Upper lobe of left lung (tissue), 6 donors: Measurements from ENCODE around the gene OCSTAMP. TPM values are rescaled to one million over a fixed set of nuclear protein-coding genes. Genes with fewer than 3 reads are reported as not detected.

Experiments
- ATAC-seq, 2 donors: fragments of 200-7000 bp; cut with Tn5 transposase; one replicate each; pipeline ENCODE4 v1.9.1; 2022; ENCODE audit warnings: mild to moderate bottlenecking in 2 of 2, moderate library complexity in 2 of 2; ENCODE audit not compliant: low FRiP score in 2 of 2
- DNase-seq, 2 donors: peaks; one replicate each; pipeline ENCODE4 v3.0.0-alpha.2; 2019 to 2020
- H3K27ac ChIP-seq, 4 donors: fragments of 200-600 bp; sonication (generic); one replicate each; pipeline ENCODE4 v1.5.1; 2016 to 2019
- H3K27me3 ChIP-seq, 4 donors: fragments of 200-600 bp; sonication (generic); one replicate each; pipeline ENCODE4 v1.5.1; 2017 to 2019
- H3K36me3 ChIP-seq, 4 donors: fragments of 200-600 bp; sonication (generic); one replicate each; pipeline ENCODE4 v1.5.1; 2016 to 2019
- H3K4me1 ChIP-seq, 4 donors: fragments of 200-600 bp; sonication (generic); one replicate each; pipeline ENCODE4 v1.5.1; 2018 to 2019
- H3K4me3 ChIP-seq, 4 donors: fragments of 200-600 bp; sonication (generic); one replicate each; pipeline ENCODE4 v1.5.1; 2017 to 2019; ENCODE audit warnings: mild to moderate bottlenecking in 2 of 4, moderate library complexity in 1 of 4
- H3K9me3 ChIP-seq, 4 donors: fragments of 200-600 bp; sonication (generic); one replicate each; pipeline ENCODE4 v1.5.1; 2018 to 2019
- CTCF ChIP-seq, 6 experiments: fragments of 450-650 bp in 4 of 6; fragments of 200-600 bp in 2 of 6; sonication (generic) in 2 of 6; IDR thresholded peaks; one replicate each; pipeline ENCODE4 v1.5.1; 2016 to 2019; ENCODE audit warnings: antibody characterized with exemption in 6 of 6
- EP300 ChIP-seq, 4 donors: sonication (generic); formaldehyde crosslinking; IDR thresholded peaks; one replicate each; pipeline ENCODE4 v1.5.1; 2017; ENCODE audit warnings: antibody characterized with exemption in 4 of 4, control low read depth in 2 of 4
- POLR2A ChIP-seq, 4 donors: fragments of 450-650 bp; IDR thresholded peaks; one replicate each; pipeline ENCODE4 v1.5.1; 2016 to 2017; ENCODE audit warnings: antibody characterized with exemption in 4 of 4, mild to moderate bottlenecking in 2 of 4
- POLR2AphosphoS5 ChIP-seq, 2 donors: sonication (generic); formaldehyde crosslinking; IDR thresholded peaks; one replicate each; pipeline ENCODE4 v1.5.1; 2017; ENCODE audit warnings: antibody characterized with exemption in 2 of 2
- WGBS, 2 donors: methylation state at CpG; one replicate each; pipeline ENCODE4 v1.1.5; 2017 to 2018; 5-methylcytosine and 5-hydroxymethylcytosine counted together
- total RNA-seq, 6 donors: library from RNA; depleted of rRNA in 4 of 6; stranded (reverse); fragments of >200 nt in 4 of 6; gene quantifications; one replicate each; pipeline versions ENCODE4 v1.1.0 to v1.2.1, GENCODE V29; 2016 to 2021
- donor health status: DM: no; HTN: no; CAD: no; lungs with moderate emphysema.
- donor health status: DM: no; HTN: yes; CAD: no; lungs with severe emphysema.

Gene OCSTAMP
- total RNA-seq, 6 donors from 2014 or later: not detected

GRCh38 chr20:46573788-46574584, 23.5 kb upstream of the OCSTAMP start:
- no peaks in the 10 kb centered on the region for H3K9me3 ChIP-seq
- H3K4me3 ChIP-seq: no peak overlapping the region
- DNase-seq: peak in 1 of 2 donors; percentile 34
- H3K27me3 ChIP-seq: no peaks in the 10 kb centered on the region
- peaks cover 0 to 6% (median under 1%) of the 10 kb centered on the region in 4 donors for H3K4me1 ChIP-seq
- no peak overlapping the region for H3K27ac ChIP-seq
- ATAC-seq: no peak
- TF ChIP-seq EP300 (IDR thresholded peaks at IDR 0.05) (no peak), POLR2A (IDR thresholded peaks at IDR 0.05) (no peak), CTCF (IDR thresholded peaks at IDR 0.05) (no peak), POLR2AphosphoS5 (IDR thresholded peaks at IDR 0.05) (no peak)
- WGBS, 2 donors: 79 to 84% methylated on average over 19 of the region's 19 CpGs
- no peaks in the 10 kb centered on the region for H3K36me3 ChIP-seq

GRCh38 chr20:46573234-46573633, 22.8 kb upstream of the OCSTAMP start:
- Histone ChIP-seq H3K4me1 (peaks cover 4 to 13% (median 7%) of the 10 kb centered on the region in 4 donors), H3K4me3 (no peak overlapping the region), H3K27me3 (no peaks in the 10 kb centered on the region), H3K36me3 (no peaks in the 10 kb centered on the region), H3K27ac (no peak overlapping the region), H3K9me3 (no peaks in the 10 kb centered on the region)
- TF ChIP-seq POLR2AphosphoS5 (IDR thresholded peaks at IDR 0.05) (no peak), CTCF (IDR thresholded peaks at IDR 0.05) (no peak), EP300 (IDR thresholded peaks at IDR 0.05) (no peak), POLR2A (IDR thresholded peaks at IDR 0.05) (no peak)
- ATAC-seq: no peak
- WGBS, 2 donors: 65% methylated on average over 6 of the region's 6 CpGs
- DNase-seq: no peak

- peaks cover 4 to 13% (median 7%) of the 10 kb centered on the region in 4 donors for H3K4me1 ChIP-seq
- 83 to 90% methylated on average over 3 of the region's 3 CpGs for WGBS, 2 donors
- no peaks in the 10 kb centered on the region for H3K36me3 ChIP-seq
- H3K4me3 ChIP-seq: no peak overlapping the region
- no peaks in the 10 kb centered on the region for H3K27me3 ChIP-seq
- H3K27ac ChIP-seq: no peak overlapping the region
- TF ChIP-seq POLR2A (IDR thresholded peaks at IDR 0.05): no peak
- H3K9me3 ChIP-seq: no peaks in the 10 kb centered on the region
- DNase-seq (no peak), ATAC-seq (no peak)
Observed at GRCh38 chr20:46572790-46573189, 22.3 kb upstream of the OCSTAMP start.

- WGBS, 2 donors: 17 to 41% methylated on average over 6 to 8 of the region's 8 CpGs
- ATAC-seq (peak in 1 of 2 donors; percentile 6), DNase-seq (peak; percentile 27 to 74)
- Histone ChIP-seq H3K9me3 (no peaks in the 10 kb centered on the region), H3K27ac (no peak overlapping the region), H3K4me1 (peaks cover 4 to 13% (median 7%) of the 10 kb centered on the region in 4 donors), H3K4me3 (no peak overlapping the region), H3K36me3 (no peaks in the 10 kb centered on the region), H3K27me3 (no peaks in the 10 kb centered on the region)
- TF ChIP-seq POLR2AphosphoS5 (IDR thresholded peaks at IDR 0.05): no peak
- TF ChIP-seq CTCF (IDR thresholded peaks at IDR 0.05): no peak
- no peak for TF ChIP-seq POLR2A (IDR thresholded peaks at IDR 0.05)
- TF ChIP-seq EP300 (IDR thresholded peaks at IDR 0.05): no peak
Observed at GRCh38 chr20:46572153-46572552, 21.7 kb upstream of the OCSTAMP start.

- Histone ChIP-seq H3K4me3 (no peak overlapping the region), H3K27ac (no peak overlapping the region), H3K36me3 (no peaks in the 10 kb centered on the region), H3K27me3 (no peaks in the 10 kb centered on the region), H3K9me3 (no peaks in the 10 kb centered on the region), H3K4me1 (peaks cover 4 to 13% (median 7%) of the 10 kb centered on the region in 4 donors)
- TF ChIP-seq POLR2AphosphoS5 (IDR thresholded peaks at IDR 0.05): no peak
- no peak for TF ChIP-seq EP300 (IDR thresholded peaks at IDR 0.05)
- TF ChIP-seq CTCF (IDR thresholded peaks at IDR 0.05): no peak
- TF ChIP-seq POLR2A (IDR thresholded peaks at IDR 0.05): no peak
- DNase-seq (no peak), ATAC-seq (no peak)
- WGBS, 2 donors: 85 to 98% methylated on average over 2 of the region's 2 CpGs
Observed at GRCh38 chr20:46571418-46571817, 21.0 kb upstream of the OCSTAMP start.
